ENCODE measurements around the gene CADM2. TPM values are rescaled to one million over a fixed set of nuclear protein-coding genes. Genes with fewer than 3 reads are reported as not detected.

CADM2 gene
- total and polyA plus RNA-seq, 2 donors (not counting 3 experiments of a cell fraction or from before 2014, with no cell fraction given) = not detected

DNA sequence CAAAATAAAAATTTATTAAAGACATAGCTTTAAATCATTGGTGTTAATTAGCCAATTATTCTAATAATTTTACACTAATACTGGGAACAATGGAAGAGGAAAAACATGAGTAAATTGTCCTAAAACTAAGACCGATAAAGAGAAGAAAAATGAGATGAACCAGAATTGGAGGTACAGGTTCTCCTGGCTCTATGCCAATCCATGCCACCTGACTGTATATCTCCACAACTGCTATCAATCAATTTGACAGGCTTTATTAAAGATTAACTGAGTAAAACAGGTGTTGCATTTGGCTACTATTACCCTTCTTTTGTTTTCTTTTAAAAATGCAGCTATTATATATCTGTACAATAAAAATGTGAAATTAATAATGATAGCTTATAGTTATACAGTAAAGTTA is 850.0 kb downstream of the CADM2 start:
- H3K4me2 ChIP-seq (ENCODE audit: insufficient read depth, low read length) = no peak overlapping the region
- no peak overlapping the region for H3K27ac ChIP-seq (ENCODE audit: insufficient read depth, low read depth, low read length)
- no peaks in the 10 kb centered on the region for H3K36me3 ChIP-seq (ENCODE audit: control insufficient read depth in 2 of 2, extremely low read depth in 1 of 2, insufficient read depth in 2 of 2, low read length in 2 of 2)
- no peak overlapping the region for H3K4me3 ChIP-seq (replicated peaks in 1 of 3; ENCODE audit: insufficient read depth in 1 of 3, low read depth in 1 of 3, low read length in 3 of 3)
- H3K9me1 ChIP-seq (replicated peaks; ENCODE audit: control insufficient read depth, extremely low read depth, insufficient read depth, low read length) = no peaks in the 10 kb centered on the region
- TF ChIP-seq MYC (IDR thresholded peaks at IDR 0.05; ENCODE audit: low read depth, low read length) = no peak
- TF ChIP-seq MAX (IDR thresholded peaks at IDR 0.05; ENCODE audit: insufficient read depth, insufficient read length) = no peak
- no peak for TF ChIP-seq POLR2AphosphoS5 (IDR thresholded peaks at IDR 0.05; ENCODE audit: insufficient read depth, low read depth, low read length)
- no peak for TF ChIP-seq POLR2A (IDR thresholded peaks at IDR 0.05; ENCODE audit: low read depth, low read length)
- no peak for TF ChIP-seq GATA2 (IDR thresholded peaks at IDR 0.05; ENCODE audit: insufficient read depth, insufficient read length, low read depth, low read length)
- TF ChIP-seq FOS (IDR thresholded peaks at IDR 0.05; ENCODE audit: borderline replicate concordance, insufficient read depth, low read length) = no peak
- TF ChIP-seq CTCF (IDR thresholded peaks at IDR 0.05; ENCODE audit: extremely low read depth in 1 of 2, insufficient read depth in 1 of 2, low read depth in 1 of 2, low read length in 2 of 2) = no peak
- TF ChIP-seq EZH2 (IDR thresholded peaks at IDR 0.05; ENCODE audit: borderline replicate concordance, low read depth, low read length, severe bottlenecking) = no peak
- no peak for TF ChIP-seq JUN (IDR thresholded peaks at IDR 0.05; ENCODE audit: borderline replicate concordance, insufficient read depth, insufficient read length, low read depth)
- intact Hi-C loops (cut with micrococcal nuclease) = loop anchor here (10.0 kb wide), 2 partner anchors 144 to 214 kb away; no protein-coding TSS in a partner anchor
- no peak for FAIRE-seq
- H3K79me2 ChIP-seq (ENCODE audit: control insufficient read depth, insufficient read depth, low read length) = no peaks in the 10 kb centered on the region
- no peak for DNase-seq (ENCODE audit: low read depth, low spot score)
- H3K9ac ChIP-seq (replicated peaks; ENCODE audit: extremely low read depth, insufficient read depth, low read length) = no peak overlapping the region
- no TSS peak for BruUV-seq (replicated peaks)
- no peak overlapping the region for H2AFZ ChIP-seq (ENCODE audit: low read depth, low read length)
- dilution Hi-C loops (cut with MboI; ENCODE audit: extremely low pct_ligation_motif_present, low sequenced_read_pairs) = no loop called here
- H4K20me1 ChIP-seq (replicated peaks; ENCODE audit: control insufficient read depth, extremely low read depth, insufficient read depth, low read length) = no peaks in the 10 kb centered on the region
- H3K4me1 ChIP-seq (ENCODE audit: control insufficient read depth, extremely low read depth, insufficient read depth, low read length) = no peaks in the 10 kb centered on the region
- no peaks in the 10 kb centered on the region for H3K27me3 ChIP-seq (ENCODE audit: control insufficient read depth in 2 of 2, insufficient read depth in 2 of 2, low read length in 2 of 2)
- no peaks in the 10 kb centered on the region for H3K9me3 ChIP-seq (replicated peaks; ENCODE audit: control insufficient read depth, insufficient read depth, low read length)
- POLR2A ChIA-PET = no interaction called here
- CTCF ChIA-PET = no interaction called here
